ENCODE measurements around the gene CDC45.

GRCh38 chr22:19466848-19467752 is 12.6 kb upstream of the CDC45 start:
- TF ChIP-seq CTCF (IDR thresholded peaks at IDR 0.05) (no peak), POLR2A (IDR thresholded peaks at IDR 0.05) (no peak)
